SK-N-SH treated with all-trans-retinoic acid at 6 μM for 48 hours (cell line): ENCODE measurements around the gene RHOA.
"Not testable (repeated sequence)": the region's sequence is repeated elsewhere in the genome, so short reads cannot be mapped to it uniquely, and the experiment has no call there.

Experiments used
- ATAC-seq: fragments of 200-7000 bp; cut with Tn5 transposase; 3 replicates; pipeline ENCODE4 v1.9.1; 2020; ENCODE audit warnings: mild to moderate bottlenecking, moderate library complexity
- ARNTL ChIP-seq: fragments of 450-650 bp; formaldehyde crosslinking; IDR thresholded peaks from 2 replicates; pipeline ENCODE4 v1.5.0; 2020; ENCODE audit warnings: low read depth, mild to moderate bottlenecking, moderate library complexity, borderline replicate concordance
- CSDC2 ChIP-seq: fragments of 250-450 bp; sonication (Bioruptor Pico); IDR thresholded peaks from 2 replicates; pipeline ENCODE4 v1.5.0; 2020; ENCODE audit warnings: mild to moderate bottlenecking, moderate library complexity
- CSRNP3 ChIP-seq: fragments of 250-450 bp; sonication (Bioruptor Pico); IDR thresholded peaks from 2 replicates; pipeline ENCODE4 v1.5.1; 2021; ENCODE audit warnings: mild to moderate bottlenecking, moderate library complexity
- ISL1 ChIP-seq: fragments of 250-450 bp; sonication (Bioruptor Pico); IDR thresholded peaks from 2 replicates; pipeline ENCODE4 v2.1.2; 2022; ENCODE audit warnings: mild to moderate bottlenecking, moderate library complexity
- OSR1 ChIP-seq: fragments of 250-450 bp; sonication (Bioruptor Pico); IDR thresholded peaks from 2 replicates; pipeline ENCODE4 v1.8.0; 2022; ENCODE audit warnings: moderate library complexity, mild to moderate bottlenecking, inconsistent platforms
- POU6F1 ChIP-seq: fragments of 250-450 bp; sonication (Bioruptor Pico); IDR thresholded peaks from 2 replicates; pipeline ENCODE4 v1.8.0; 2021; ENCODE audit warnings: low read depth, mild to moderate bottlenecking, moderate library complexity, borderline replicate concordance
- PPARA ChIP-seq: fragments of 250-450 bp; sonication (Bioruptor Pico); IDR thresholded peaks from 2 replicates; pipeline ENCODE4 v1.5.0; 2020; ENCODE audit warnings: mild to moderate bottlenecking, borderline replicate concordance
- RARB ChIP-seq: fragments of 250-450 bp; sonication (Bioruptor Pico); IDR thresholded peaks from 2 replicates; pipeline ENCODE4 v1.8.0; 2021; ENCODE audit warnings: mild to moderate bottlenecking, moderate library complexity
- TCF4 ChIP-seq: fragments of 250-450 bp; sonication (Bioruptor Pico); IDR thresholded peaks from 2 replicates; pipeline ENCODE4 v1.8.0; 2021; ENCODE audit warnings: mild to moderate bottlenecking, moderate library complexity, borderline replicate concordance
- TSHZ2 ChIP-seq: fragments of 250-450 bp; sonication (Bioruptor Pico); IDR thresholded peaks from 2 replicates; pipeline ENCODE4 v1.5.0; 2020; ENCODE audit warnings: mild to moderate bottlenecking, moderate library complexity
- ZC3H10 ChIP-seq: fragments of 250-450 bp; sonication (Bioruptor Pico); IDR thresholded peaks from 2 replicates; pipeline ENCODE4 v1.5.1; 2021; ENCODE audit warnings: mild to moderate bottlenecking, moderate library complexity
- ZFP3 ChIP-seq: fragments of 250-450 bp; sonication (Bioruptor Pico); IDR thresholded peaks from 2 replicates; pipeline ENCODE4 v1.5.0; 2020; ENCODE audit warnings: mild to moderate bottlenecking, moderate library complexity
- ZNF565 ChIP-seq: fragments of 450-650 bp; formaldehyde crosslinking; conservative IDR thresholded peaks from 2 replicates; pipeline ENCODE4 v1.5.0; 2020; ENCODE audit warnings: low read depth, mild to moderate bottlenecking, moderate library complexity
- ZNF70 ChIP-seq: fragments of 450-650 bp; formaldehyde crosslinking; IDR thresholded peaks from 2 replicates; pipeline ENCODE4 v1.5.0; 2020; ENCODE audit warnings: mild to moderate bottlenecking, moderate library complexity
- ZNF8 ChIP-seq: fragments of 450-650 bp; formaldehyde crosslinking; IDR thresholded peaks from 2 replicates; pipeline ENCODE4 v1.5.0; 2020; ENCODE audit warnings: mild to moderate bottlenecking, moderate library complexity

Gene RHOA

DNA sequence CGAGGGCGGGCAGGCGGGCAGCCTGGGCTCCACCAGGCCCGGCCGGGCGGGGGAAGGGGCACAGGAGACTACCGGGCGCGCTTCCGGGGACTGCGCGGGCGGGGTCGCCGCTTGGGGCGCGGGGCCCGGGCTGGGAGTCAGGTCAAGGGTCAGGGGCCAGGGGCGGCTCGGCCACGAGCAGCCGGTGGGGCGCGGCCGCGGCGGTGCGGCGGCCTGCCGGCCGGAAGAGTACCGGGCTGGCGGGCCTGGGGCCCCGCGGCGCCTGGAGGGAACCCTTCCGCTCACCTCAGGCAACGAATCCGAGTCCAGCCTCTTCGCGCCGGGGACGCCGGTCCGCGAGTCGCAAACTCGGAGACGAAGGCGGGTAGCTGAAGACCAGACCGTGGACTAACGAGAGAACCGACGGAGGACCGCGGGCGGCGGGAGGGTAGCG, 225 bp downstream of the RHOA start:
- peak; percentile 6 for ATAC-seq
- TF ChIP-seq ZNF565 (CRISPR knock-in tag), result no peak

- TF ChIP-seq ZNF8 (CRISPR knock-in tag) (no peak), ARNTL (CRISPR knock-in tag) (no peak), ZFP3 (CRISPR knock-in tag) (no peak)
- ATAC-seq, result no peak
Measured at GRCh38 chr3:49410846-49411534, 786 bp downstream of the RHOA start.

DNA sequence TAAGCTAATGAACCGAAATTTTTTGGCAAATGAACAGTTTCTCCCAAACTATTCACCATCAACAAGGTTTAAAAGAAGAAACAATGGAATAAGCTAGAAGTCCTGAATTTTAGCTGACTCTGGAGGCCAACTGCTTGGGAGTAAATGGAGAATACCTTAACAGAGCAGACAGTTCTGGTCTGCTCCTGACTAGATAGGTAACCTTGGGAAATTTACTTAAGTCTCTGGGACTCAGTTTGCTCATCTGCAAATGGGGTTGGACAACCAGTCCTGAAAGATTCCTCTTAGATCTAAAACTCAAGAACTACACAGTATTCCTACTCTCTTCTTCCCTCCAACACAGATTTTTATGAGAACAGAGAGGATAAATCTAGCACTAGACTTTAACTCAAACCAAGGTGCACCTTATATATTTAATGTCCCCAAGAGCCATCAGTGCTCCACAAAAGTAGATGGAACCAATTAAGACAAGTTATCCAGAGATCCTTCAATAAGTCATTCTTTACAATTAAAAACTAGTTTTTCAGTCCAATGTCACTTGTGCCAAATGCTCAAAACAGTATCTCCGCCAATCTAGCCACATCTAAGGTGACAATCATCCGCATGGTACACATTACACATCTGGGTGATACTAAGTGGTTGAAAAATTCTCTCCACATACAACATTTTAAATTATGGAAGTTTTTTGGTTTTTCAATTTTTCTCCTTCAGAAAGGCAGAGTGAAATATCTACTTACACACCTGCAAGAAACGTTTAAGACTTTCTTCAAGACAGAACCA, 1.5 kb downstream of the RHOA start:
- TF ChIP-seq TSHZ2 (CRISPR knock-in tag), result no peak
- ATAC-seq, result no peak

GRCh38 chr3:49406571-49407565, 4.9 kb downstream of the RHOA start:
- ATAC-seq, result no peak
- TF ChIP-seq RARB (CRISPR knock-in tag) (no peak), POU6F1 (CRISPR knock-in tag) (no peak), CSDC2 (CRISPR knock-in tag) (no peak), ISL1 (CRISPR knock-in tag) (no peak), PPARA (CRISPR knock-in tag) (no peak), TSHZ2 (CRISPR knock-in tag) (no peak), ZFP3 (CRISPR knock-in tag) (no peak), ARNTL (CRISPR knock-in tag) (no peak), OSR1 (CRISPR knock-in tag) (no peak), ZNF8 (CRISPR knock-in tag) (no peak), ZNF70 (CRISPR knock-in tag) (no peak), CSRNP3 (CRISPR knock-in tag) (no peak), ZNF565 (CRISPR knock-in tag) (no peak), ZC3H10 (CRISPR knock-in tag) (no peak), TCF4 (no peak)

DNA sequence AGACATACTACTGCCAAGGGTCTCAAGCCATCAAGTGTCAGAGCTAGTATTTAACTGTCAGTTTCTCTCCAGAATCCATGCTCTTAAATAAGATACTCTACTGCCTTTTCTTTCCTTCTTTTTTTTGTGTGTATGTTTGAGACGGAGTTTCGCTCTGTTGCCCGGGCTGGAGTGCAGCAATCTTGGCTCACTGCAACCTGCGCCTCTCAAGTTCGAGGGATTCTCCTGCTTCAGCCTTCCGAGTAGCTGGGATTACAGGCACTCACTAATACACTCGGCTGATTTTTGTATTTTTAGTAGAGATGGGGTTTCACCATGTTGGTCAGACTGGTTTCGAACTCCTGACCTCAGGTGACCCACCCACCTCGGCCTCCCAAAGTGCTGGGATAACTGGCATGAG, 6.2 kb downstream of the RHOA start:
- ATAC-seq, result not testable (repeated sequence)
